Colon (tissue), 2 donors: ENCODE measurements around the gene MEST.
"Not testable (repeated sequence)": the region's sequence is repeated elsewhere in the genome, so short reads cannot be mapped to it uniquely, and the experiment has no call there.

Experiments
- FAIRE-seq: peaks from 2 replicates; lab custom pipeline; 2012; peaks lifted over from hg19 to GRCh38; lab: Jason Lieb, UNC
- donor health status: control.
- donor health status: control.

Gene MEST

DNA sequence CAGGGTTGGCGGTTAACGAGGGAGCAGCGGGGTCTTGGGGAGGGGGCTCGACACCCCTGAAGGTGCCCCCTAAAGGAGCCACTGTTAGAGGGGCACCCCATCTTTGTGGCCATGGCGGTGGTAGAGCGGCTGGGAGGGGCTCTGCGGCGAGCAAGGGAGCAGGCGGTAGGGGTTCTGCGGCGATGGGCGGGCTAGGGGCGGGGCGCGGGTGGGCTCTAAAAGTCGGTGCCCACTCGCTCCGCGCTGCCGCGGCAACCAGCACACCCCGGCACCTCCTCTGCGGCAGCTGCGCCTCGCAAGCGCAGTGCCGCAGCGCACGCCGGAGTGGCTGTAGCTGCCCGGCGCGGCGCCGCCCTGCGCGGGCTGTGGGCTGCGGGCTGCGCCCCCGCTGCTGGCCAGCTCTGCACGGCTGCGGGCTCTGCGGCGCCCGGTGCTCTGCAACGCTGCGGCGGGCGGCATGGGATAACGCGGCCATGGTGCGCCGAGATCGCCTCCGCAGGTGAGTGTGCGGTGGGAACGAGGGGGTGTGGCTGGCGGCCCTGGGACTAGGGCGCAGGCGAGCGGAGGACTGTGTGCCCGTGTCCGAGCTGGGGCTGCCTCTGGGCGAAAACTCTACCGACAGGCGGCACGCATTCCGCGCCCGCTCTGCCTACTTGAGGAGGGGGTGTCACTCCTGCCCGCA is at the start of gene MEST:
Gene MEST (plus strand): TSS at position 245 of the 682 bp plus-strand sequence. CDS start 229 bp downstream, at position 474.
- no peak for FAIRE-seq

- no peak for FAIRE-seq
Observed at GRCh38 chr7:130442601-130443000, 49.3 kb upstream of the MEST start.

- FAIRE-seq, result no peak
Observed at GRCh38 chr7:130444234-130444633, 47.7 kb upstream of the MEST start.

DNA sequence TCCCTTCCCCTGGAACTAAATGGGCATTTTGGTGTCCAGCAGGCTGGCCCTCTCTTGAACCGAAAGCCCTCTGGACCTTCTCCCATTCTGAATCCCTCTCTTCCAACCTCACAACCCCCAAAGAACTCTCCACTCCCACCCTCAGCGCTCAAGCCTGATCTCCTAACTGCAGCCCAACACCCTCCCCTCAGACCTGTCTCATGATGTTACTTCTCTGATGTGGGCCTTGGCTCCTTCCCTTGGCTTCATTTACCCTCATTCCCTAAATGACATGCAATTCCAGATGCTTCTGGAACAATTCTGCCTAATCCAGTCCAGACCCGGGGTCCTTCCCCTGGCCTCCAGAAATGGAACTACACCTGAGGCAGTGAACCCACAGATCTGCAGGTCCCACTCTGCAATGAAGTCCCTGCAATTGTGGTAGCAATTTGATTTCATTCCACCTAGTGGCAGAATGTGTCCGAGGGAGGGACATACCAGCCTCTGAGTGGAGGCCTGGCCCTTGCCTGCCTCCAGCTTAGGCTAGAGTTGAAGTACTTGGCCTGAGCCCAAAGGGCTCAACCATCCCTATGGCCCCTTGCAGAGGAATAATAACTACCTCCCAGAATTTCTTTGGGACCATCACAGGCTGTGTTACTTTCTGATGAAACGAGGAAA is 47.0 kb upstream of the MEST start:
- no peak for FAIRE-seq

GRCh38 chr7:130446259-130446658 is 45.6 kb upstream of the MEST start:
- FAIRE-seq, result no peak

DNA sequence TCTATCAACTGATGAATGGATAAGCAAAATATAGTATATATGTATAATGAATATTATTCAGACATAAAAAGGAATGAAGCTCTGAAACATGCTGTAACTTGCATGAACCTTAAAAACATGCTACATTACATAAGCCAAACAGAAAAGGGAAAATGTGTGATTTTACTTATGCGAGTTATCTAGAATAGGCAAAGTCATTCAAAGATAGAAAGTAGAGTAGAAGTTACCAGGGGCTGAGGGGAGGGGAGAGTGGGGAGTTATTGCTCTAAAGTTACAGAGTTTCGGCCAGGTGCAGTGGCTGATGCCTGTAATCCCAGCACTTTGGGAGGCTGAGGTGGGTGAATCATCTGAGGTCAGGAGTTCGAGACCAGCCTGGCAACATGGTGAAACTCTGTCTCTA is 40.5 kb upstream of the MEST start:
- FAIRE-seq, result not testable (repeated sequence)

- FAIRE-seq, result no peak
Observed at GRCh38 chr7:130452951-130453350, 38.9 kb upstream of the MEST start.

GRCh38 chr7:130454959-130455358 is 36.9 kb upstream of the MEST start:
- no peak for FAIRE-seq

- FAIRE-seq, result no peak
Observed at GRCh38 chr7:130458257-130458656, 33.6 kb upstream of the MEST start.

DNA sequence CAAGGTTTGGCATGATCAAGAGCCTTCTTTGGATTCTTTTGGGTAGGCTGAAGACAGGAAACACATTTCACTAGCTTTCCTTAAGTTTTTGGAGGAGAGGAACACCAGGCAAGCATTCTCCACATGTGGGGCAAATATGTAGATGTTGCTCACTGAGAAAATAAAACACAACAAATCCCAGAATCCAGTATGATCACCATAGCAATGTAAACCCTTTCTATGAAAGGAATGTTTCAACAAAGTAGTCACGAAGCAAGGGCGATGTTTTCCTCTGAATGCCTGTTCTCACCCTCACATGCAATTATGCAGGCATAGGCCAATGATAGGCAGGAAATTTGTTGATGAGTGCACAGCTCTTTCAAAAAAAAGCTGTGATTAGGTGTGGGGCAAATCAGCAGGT is 30.6 kb upstream of the MEST start:
- no peak for FAIRE-seq

DNA sequence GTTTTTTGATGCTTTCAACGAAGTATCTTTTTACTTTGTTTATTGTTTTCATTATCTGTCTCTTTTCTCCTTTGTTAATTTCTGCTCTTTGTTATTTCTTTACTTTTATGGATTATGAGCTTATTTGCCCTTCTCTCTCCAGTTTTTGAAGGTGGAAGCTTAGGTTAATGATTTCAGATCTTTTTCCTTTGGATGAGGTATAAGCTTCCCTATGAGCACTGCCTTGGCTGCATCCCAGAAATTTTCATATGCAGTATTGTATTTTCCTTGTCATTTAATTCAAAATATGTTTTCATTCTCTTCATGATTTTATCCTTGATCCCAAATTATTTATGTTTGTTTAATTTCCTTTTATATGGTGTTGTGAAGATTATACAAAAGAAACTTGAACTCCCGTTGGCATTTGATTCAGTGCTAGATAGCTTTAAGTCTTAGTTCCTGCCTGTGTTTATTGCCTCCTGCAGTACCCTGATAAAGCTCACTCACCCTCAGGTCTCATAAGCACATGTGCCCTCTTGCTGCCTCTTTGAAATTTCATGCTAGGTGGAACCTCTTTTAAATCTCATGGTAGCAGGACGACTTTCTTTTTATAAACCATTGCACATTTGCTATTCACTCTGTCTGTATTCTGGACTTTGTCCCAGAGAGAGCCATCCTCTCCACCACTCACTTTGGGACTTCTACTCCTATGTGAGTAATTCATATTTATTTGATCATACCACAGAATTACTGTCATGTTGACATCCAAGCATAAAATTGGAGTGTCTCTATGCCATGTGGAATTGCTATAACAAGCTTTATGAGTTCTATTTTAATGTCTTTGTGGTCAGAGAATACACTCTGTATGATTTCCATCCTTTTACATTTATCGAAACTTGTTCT is 28.1 kb upstream of the MEST start:
- no peak for FAIRE-seq

DNA sequence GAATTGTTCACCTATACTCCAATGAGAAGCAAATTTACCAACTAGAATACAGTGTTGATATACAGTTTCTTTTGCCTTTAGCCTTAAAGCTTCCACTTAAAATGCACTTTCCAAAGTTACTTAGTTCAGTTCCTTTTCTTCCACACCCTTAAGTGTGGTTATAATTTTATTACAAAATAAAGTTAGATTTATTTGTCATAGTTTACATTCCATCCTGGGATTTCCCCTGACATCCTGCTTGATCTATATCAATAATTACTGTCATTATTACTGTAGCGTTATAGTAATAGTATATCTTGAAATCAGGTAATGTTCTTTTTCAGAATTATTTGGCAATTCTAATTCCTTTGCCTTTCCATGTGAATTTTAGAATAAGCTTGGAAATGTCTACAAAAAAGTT is 23.3 kb upstream of the MEST start:
- no peak for FAIRE-seq

DNA sequence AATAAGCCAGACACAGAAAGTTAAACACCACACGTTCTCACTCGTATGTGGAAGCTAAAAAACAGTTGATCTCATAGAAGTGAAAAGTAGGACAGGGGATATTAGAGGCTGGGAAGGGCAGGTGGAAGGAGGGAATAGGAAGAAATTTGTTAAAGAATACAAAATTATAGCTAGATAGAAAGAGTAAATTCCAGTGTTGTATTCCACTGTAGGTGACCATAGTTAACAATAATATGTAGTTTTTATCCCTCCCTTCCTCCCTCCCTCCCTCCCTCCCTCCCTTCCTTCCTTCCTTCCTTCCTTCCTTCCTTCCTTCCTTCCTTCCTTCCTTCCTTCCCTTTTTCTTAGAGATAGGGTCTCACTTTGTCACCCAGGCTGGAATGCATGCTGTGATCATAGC is 19.9 kb upstream of the MEST start:
- FAIRE-seq, result no peak

DNA sequence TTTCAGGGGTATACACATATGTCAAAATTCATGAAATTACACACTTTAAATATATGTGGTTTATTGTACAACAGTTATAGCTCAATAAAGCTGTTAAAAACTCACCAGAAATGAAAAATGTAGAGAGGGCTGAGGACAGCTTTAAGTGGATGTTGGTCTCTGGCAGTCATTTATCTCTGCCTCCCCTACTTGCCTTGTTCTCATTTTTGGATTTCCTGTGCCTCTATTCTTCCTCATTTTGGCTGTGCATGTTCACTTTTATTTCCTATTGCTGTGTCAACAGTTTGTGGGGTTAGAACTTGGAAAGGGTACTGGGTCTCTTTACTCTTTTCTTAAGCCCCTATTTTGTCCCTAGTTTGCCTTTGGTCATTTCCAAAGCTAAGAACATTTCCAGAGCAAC is 18.6 kb upstream of the MEST start:
- no peak for FAIRE-seq

DNA sequence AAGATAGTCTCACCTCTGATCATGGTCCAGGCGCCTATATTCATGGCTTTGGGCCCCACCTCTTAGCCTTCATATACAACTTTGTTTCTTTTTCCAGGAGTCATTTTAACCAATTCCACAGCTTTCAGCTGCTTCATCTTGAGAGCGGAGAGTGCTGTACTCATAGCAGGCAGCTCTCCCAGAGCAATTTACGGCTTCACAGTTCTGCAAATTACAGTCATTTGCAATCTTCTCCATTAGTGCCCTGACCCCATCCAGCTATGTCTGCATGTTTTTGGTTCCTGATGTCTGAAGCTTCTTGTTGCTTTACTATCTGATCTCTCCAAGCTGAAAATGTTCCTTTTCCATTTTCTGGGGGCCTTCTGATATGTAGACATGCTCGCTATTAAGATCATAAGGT is 18.0 kb upstream of the MEST start:
- FAIRE-seq, result no peak

GRCh38 chr7:130475776-130476175 is 16.1 kb upstream of the MEST start:
- FAIRE-seq, result no peak

- no peak for FAIRE-seq
Observed at GRCh38 chr7:130476297-130477150, 15.4 kb upstream of the MEST start.

GRCh38 chr7:130478991-130479390 is 12.9 kb upstream of the MEST start:
- FAIRE-seq, result no peak

DNA sequence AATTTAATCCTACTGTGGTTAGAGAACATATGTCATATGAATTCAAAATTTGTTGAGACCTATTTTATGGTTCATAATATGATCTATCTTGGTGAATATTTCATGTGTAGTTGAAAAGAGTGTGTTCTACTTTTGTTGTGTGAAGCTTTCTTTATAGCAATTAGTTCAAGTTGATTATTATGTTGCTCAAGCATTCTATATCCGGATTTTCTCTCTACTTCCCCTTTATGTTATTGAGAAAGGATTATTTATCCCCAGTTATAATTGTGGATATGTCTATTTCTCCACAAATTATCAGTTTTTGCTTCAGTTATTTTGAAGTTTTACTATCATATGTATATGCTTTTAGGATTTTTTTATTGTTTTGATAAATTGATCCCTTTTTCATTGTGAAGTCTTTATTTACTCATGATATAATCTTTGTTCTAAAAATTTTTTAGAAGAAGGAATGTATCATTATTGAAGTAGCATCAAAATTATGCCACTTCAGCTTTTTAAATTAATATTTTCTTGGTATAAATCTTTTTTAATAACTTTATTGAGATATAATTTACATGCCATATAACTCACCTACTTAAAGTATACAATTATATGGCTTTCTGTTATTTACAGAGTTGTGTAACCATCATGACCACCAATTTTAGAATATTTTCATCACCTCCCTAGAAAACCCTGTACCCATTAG is 12.0 kb upstream of the MEST start:
- peak; percentile 14 for FAIRE-seq

DNA sequence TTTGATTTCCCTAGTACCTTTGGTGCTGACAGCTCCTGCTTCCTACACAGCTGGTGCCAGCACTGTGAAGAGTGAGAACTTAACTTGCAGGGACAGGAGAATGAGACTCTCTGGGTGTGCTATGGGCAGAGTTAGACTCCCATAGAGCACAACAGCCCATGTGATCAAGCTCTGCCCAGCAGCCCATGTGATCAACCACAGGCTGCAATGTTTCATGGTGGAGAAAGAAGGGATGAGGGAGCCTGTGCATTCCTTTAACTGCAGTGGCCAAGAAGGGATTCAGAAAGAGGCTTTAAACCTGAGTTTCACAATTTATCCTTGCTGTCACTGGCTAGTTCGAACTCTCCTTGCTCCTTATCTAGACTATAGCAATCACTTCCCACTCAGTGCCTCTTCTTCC is 10.0 kb upstream of the MEST start:
- FAIRE-seq, result no peak

DNA sequence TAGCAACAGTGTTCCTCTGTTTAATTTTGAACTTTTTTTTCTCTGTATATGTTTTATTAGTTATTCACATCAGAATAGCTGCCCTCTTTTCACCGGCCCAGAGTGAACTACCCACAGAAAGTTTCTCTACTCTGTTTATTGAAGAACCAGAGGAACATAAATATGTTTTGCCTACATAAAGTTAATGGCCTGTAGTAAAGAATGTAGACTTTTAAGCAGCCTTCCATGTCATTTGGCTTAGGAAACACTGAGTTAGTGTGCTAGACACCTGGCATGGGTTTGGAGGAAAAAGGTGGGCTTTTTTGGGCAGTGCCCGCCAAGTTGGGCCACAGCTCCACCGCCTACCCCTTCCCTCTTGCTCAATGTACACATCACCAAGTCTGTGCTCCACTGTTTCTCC is 8.9 kb upstream of the MEST start:
- FAIRE-seq, result no peak

- no peak for FAIRE-seq
Observed at GRCh38 chr7:130485734-130486113, 6.2 kb upstream of the MEST start.
